ENCODE data around the gene ZBTB20. TPM values are rescaled to one million over a fixed set of nuclear protein-coding genes. Genes with fewer than 3 reads are reported as not detected.

The ZBTB20 gene
- polyA plus RNA-seq, 3 donors: 1.3 to 3.2 (median 2.0) TPM

GRCh38 chr3:114892880-114893279 lies 254.2 kb downstream of the ZBTB20 start:
- Histone ChIP-seq H3K79me2 (ENCODE audit: insufficient read depth, low read length) (no peaks in the 10 kb centered on the region), H3K4me3 (replicated peaks in 1 of 3; ENCODE audit: low read depth in 2 of 3, low read length in 3 of 3) (no peak overlapping the region), H4K20me1 (ENCODE audit: insufficient read depth, low read length) (no peaks in the 10 kb centered on the region), H3K36me3 (replicated peaks in 1 of 2; ENCODE audit: control insufficient read depth in 1 of 2, insufficient read depth in 2 of 2, low read length in 2 of 2) (no peaks in the 10 kb centered on the region), H3K27me3 (ENCODE audit: control insufficient read depth in 2 of 2, insufficient read depth in 2 of 2, low read length in 2 of 2) (no peaks in the 10 kb centered on the region), H3K27ac (ENCODE audit: low read depth in 1 of 2, low read length in 2 of 2) (no peak overlapping the region), H2AFZ (ENCODE audit: insufficient read depth, low read depth, low read length, poor library complexity, severe bottlenecking) (no peak overlapping the region), H3K9me3 (replicated peaks in 1 of 2; ENCODE audit: control insufficient read depth in 1 of 2, insufficient read depth in 1 of 2, low read length in 2 of 2) (no peaks in the 10 kb centered on the region), H3K4me1 (ENCODE audit: control insufficient read depth in 1 of 2, insufficient read depth in 2 of 2, low read length in 2 of 2) (no peaks in the 10 kb centered on the region), H3K4me2 (replicated peaks; ENCODE audit: extremely low read depth, low read length, poor library complexity, severe bottlenecking) (no peak overlapping the region), H3K9ac (ENCODE audit: insufficient read depth, low read length, poor library complexity, severe bottlenecking) (no peak overlapping the region)
- Mint-ChIP-seq H3K27ac (no peak overlapping the region), H3K27me3 (ENCODE audit: low read depth in 3 of 3) (no peaks in the 10 kb centered on the region), H3K9me3 (peaks cover 0 to 2% (median 0%) of the 10 kb centered on the region in 7 donors), H3K36me3 (peaks cover 0 to 2% of the 10 kb centered on the region in 2 donors), H3K4me1 (no peaks in the 10 kb centered on the region), H3K4me3 (no peak overlapping the region)
- intact Hi-C loops (cut with micrococcal nuclease): no loop called here
- no peak for TF ChIP-seq CTCF (IDR thresholded peaks at IDR 0.05)
- WGBS (ENCODE audit: insufficient coverage): no CpG with 5 or more reads among the region's 3 CpGs
- DNase-seq: no peak

- H3K9ac ChIP-seq (ENCODE audit: insufficient read depth, low read length, poor library complexity, severe bottlenecking): no peak overlapping the region
- no peaks in the 10 kb centered on the region for H3K79me2 ChIP-seq (ENCODE audit: insufficient read depth, low read length)
- H2AFZ ChIP-seq (ENCODE audit: insufficient read depth, low read depth, low read length, poor library complexity, severe bottlenecking): no peak overlapping the region
- intact Hi-C loops (cut with micrococcal nuclease): no loop called here
- Mint-ChIP-seq H3K27ac (no peak overlapping the region), H3K4me3 (no peak overlapping the region), H3K4me1 (no peaks in the 10 kb centered on the region), H3K27me3 (ENCODE audit: low read depth in 3 of 3) (no peaks in the 10 kb centered on the region), H3K36me3 (peaks cover 0 to 2% of the 10 kb centered on the region in 2 donors), H3K9me3 (peaks cover 0 to 2% (median 0%) of the 10 kb centered on the region in 7 donors)
- TF ChIP-seq CTCF (IDR thresholded peaks at IDR 0.05): no peak
- WGBS (ENCODE audit: insufficient coverage): 40% methylated on average over 1 of the region's 2 CpGs
- no peaks in the 10 kb centered on the region for H3K36me3 ChIP-seq (replicated peaks in 1 of 2; ENCODE audit: control insufficient read depth in 1 of 2, insufficient read depth in 2 of 2, low read length in 2 of 2)
- no peak overlapping the region for H3K4me3 ChIP-seq (replicated peaks in 1 of 3; ENCODE audit: low read depth in 2 of 3, low read length in 3 of 3)
- no peaks in the 10 kb centered on the region for H3K4me1 ChIP-seq (ENCODE audit: control insufficient read depth in 1 of 2, insufficient read depth in 2 of 2, low read length in 2 of 2)
- H3K4me2 ChIP-seq (replicated peaks; ENCODE audit: extremely low read depth, low read length, poor library complexity, severe bottlenecking): no peak overlapping the region
- no peak overlapping the region for H3K27ac ChIP-seq (ENCODE audit: low read depth in 1 of 2, low read length in 2 of 2)
- no peaks in the 10 kb centered on the region for H3K27me3 ChIP-seq (ENCODE audit: control insufficient read depth in 2 of 2, insufficient read depth in 2 of 2, low read length in 2 of 2)
- no peak for DNase-seq
- no peaks in the 10 kb centered on the region for H3K9me3 ChIP-seq (replicated peaks in 1 of 2; ENCODE audit: control insufficient read depth in 1 of 2, insufficient read depth in 1 of 2, low read length in 2 of 2)
- no peaks in the 10 kb centered on the region for H4K20me1 ChIP-seq (ENCODE audit: insufficient read depth, low read length)
Observed at GRCh38 chr3:114892131-114892879, 254.8 kb downstream of the ZBTB20 start.

All from CD14-positive monocyte (primary cell).